PC-3 (cell line): Measurements from ENCODE around the gene HCCS. TPM values are rescaled to one million over a fixed set of nuclear protein-coding genes. Genes with fewer than 3 reads are reported as not detected.

Experiments used
- ATAC-seq: fragments of 200-7000 bp; cut with Tn5 transposase; 2 replicates; pipeline ENCODE4 v1.9.1; 2020; ENCODE audit warnings: mild to moderate bottlenecking, moderate library complexity
- BruUV-seq: library from RNA; stranded (reverse); fragments of 400-500 nt; replicated peaks from 2 replicates; lab custom pipeline; 2021; lab: Mats Ljungman, UMichigan
- CTCF ChIA-PET: fragments of 300-600 bp; sonication (Branson Sonifier 250); formaldehyde crosslinking; loops from one replicate; lab custom pipeline; 2022; ENCODE audit warnings: antibody characterized with exemption; lab: Charles Lee
- POLR2A ChIA-PET: fragments of 300-600 bp; sonication (Branson Sonifier 250); formaldehyde crosslinking; loops from one replicate; lab custom pipeline; 2022; ENCODE audit warnings: antibody characterized with exemption; ENCODE audit not compliant: unreplicated experiment; lab: Charles Lee
- DNase-seq: peaks from one replicate; pipeline ENCODE4 v3.0.0-alpha.2; 2015
- H2AFZ ChIP-seq: fragments of 300-600 bp; sonication (generic); 2 replicates; pipeline ENCODE4 v1.6.0; 2016; ENCODE audit warnings: antibody characterized with exemption, low read length
- H3F3A ChIP-seq: fragments of 300-600 bp; sonication (generic); one replicate; pipeline ENCODE4 v1.6.0; 2017; ENCODE audit warnings: antibody characterized with exemption, low read length, control low read depth, mild to moderate bottlenecking; ENCODE audit not compliant: unreplicated experiment
- H3K27ac ChIP-seq: fragments of 300-600 bp; sonication (generic); 2 replicates; pipeline ENCODE4 v1.5.1; 2016; ENCODE audit warnings: mild to moderate bottlenecking, low read length
- H3K27me3 ChIP-seq: fragments of 300-600 bp; sonication (generic); 2 replicates; pipeline ENCODE4 v1.6.1; 2016; ENCODE audit warnings: low read length, mixed read lengths
- H3K36me3 ChIP-seq: fragments of 300-600 bp; sonication (generic); 2 replicates; pipeline ENCODE4 v1.6.1; 2016; ENCODE audit warnings: low read depth, mixed run types, low read length, mixed read lengths
- H3K4me1 ChIP-seq: fragments of 300-600 bp; sonication (generic); 2 replicates; pipeline ENCODE4 v1.5.1; 2016; ENCODE audit warnings: low read length; ENCODE audit not compliant: insufficient read depth
- H3K4me2 ChIP-seq: fragments of 300-600 bp; sonication (generic); 2 replicates; pipeline ENCODE4 v1.6.0; 2016; ENCODE audit warnings: low read length
- H3K4me3 ChIP-seq: fragments of 300-600 bp; sonication (generic); 2 replicates; pipeline ENCODE4 v1.5.1; 2016; ENCODE audit warnings: mild to moderate bottlenecking, low read length, mixed read lengths
- H3K79me2 ChIP-seq: fragments of 300-600 bp; sonication (generic); 2 replicates; pipeline ENCODE4 v1.6.1; 2017; ENCODE audit warnings: low read length, mixed read lengths
- H3K9ac ChIP-seq: fragments of 300-600 bp; sonication (generic); 2 replicates; pipeline ENCODE4 v1.6.0; 2016; ENCODE audit warnings: mild to moderate bottlenecking, low read length
- H3K9me2 ChIP-seq: fragments of 300-600 bp; sonication (generic); replicated peaks from 2 replicates; pipeline ENCODE4 v1.6.1; 2016; ENCODE audit warnings: mixed run types, low read length, mixed read lengths
- H3K9me3 ChIP-seq: fragments of 300-600 bp; sonication (generic); 2 replicates; pipeline ENCODE4 v1.6.1; 2016; ENCODE audit warnings: low read length, mixed read lengths
- H4K20me1 ChIP-seq: fragments of 300-600 bp; sonication (generic); 2 replicates; pipeline ENCODE4 v1.6.1; 2016; ENCODE audit warnings: low read length, mixed read lengths
- EZH2 ChIP-seq: fragments of 300-600 bp; sonication (generic); IDR thresholded peaks from one replicate; pipeline ENCODE4 v1.6.1; 2017; ENCODE audit warnings: antibody characterized with exemption, mild to moderate bottlenecking, low read length; ENCODE audit not compliant: unreplicated experiment
- EZH2phosphoT487 ChIP-seq: fragments of 300-600 bp; sonication (generic); IDR thresholded peaks from 2 replicates; pipeline ENCODE4 v1.6.1; 2018; ENCODE audit warnings: mild to moderate bottlenecking, antibody characterized with exemption, low read length, borderline replicate concordance
- intact Hi-C: fragments of 100-400 bp; cut with micrococcal nuclease; formaldehyde crosslinking; loops from 2 replicates; pipeline ENCODE4 v1.9.0; 2023
- total RNA-seq: library from RNA; depleted of rRNA; stranded (reverse); fragments of >200 nt; gene quantifications from 2 replicates; pipeline ENCODE4 v1.2.3, GENCODE V29; 2014
- TF ChIP-seq, protein P1 (sequence below): fragments of 300-600 bp; sonication (generic); conservative IDR thresholded peaks from 2 replicates; pipeline ENCODE4 v1.5.1; 2017; ENCODE audit warnings: antibody characterized with exemption, low read depth, mild to moderate bottlenecking, low read length

HCCS gene
- total RNA-seq, 1 experiment from 2014 or later = 54.4 TPM

DNA sequence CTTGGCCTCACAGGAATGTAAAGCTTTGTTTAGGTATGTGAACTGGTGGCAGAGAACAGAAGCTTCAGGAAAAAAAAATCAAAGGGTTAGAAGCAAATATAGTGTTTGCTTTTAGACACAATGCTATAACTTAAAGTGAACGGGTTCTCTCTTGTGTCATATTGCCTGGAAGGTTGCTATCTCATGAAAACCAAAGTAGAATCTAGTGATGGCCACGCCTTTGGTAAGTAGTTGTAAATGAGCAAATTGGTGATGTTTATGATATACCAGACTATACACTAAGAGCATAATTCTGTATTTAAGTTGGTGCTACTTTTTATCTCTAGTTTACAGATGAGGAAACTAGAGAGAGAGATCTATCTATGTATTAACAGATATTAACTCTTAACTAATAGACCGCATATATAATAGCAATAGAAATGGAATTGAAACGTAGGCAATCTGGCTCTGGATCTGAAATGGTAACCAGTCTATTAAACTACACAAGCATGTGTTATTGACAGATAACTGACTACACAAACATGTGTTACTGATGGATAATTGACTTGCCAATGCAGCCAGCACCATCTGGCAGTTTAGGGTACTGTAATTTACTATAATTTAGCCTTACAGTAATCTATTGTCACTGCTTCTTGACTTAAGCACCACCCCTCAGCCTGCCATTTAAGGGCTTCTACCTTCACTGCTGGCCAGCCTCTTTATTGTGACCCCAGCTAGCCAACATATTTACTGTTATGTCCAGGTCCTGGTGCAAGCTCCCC, 40.8 kb downstream of the HCCS start:
- TF ChIP-seq EZH2 (no peak), EZH2phosphoT487 (no peak)
- TF ChIP-seq, protein P1, sequence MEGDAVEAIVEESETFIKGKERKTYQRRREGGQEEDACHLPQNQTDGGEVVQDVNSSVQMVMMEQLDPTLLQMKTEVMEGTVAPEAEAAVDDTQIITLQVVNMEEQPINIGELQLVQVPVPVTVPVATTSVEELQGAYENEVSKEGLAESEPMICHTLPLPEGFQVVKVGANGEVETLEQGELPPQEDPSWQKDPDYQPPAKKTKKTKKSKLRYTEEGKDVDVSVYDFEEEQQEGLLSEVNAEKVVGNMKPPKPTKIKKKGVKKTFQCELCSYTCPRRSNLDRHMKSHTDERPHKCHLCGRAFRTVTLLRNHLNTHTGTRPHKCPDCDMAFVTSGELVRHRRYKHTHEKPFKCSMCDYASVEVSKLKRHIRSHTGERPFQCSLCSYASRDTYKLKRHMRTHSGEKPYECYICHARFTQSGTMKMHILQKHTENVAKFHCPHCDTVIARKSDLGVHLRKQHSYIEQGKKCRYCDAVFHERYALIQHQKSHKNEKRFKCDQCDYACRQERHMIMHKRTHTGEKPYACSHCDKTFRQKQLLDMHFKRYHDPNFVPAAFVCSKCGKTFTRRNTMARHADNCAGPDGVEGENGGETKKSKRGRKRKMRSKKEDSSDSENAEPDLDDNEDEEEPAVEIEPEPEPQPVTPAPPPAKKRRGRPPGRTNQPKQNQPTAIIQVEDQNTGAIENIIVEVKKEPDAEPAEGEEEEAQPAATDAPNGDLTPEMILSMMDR = no peak
- BruUV-seq = no TSS peak
- no peak overlapping the region for H3K4me3 ChIP-seq
- H3K9me2 ChIP-seq = no peaks in the 10 kb centered on the region
- H3F3A ChIP-seq = no peaks in the 10 kb centered on the region
- ATAC-seq (no peak), DNase-seq (no peak)
- CTCF ChIA-PET = no interaction called here
- no peaks in the 10 kb centered on the region for H3K79me2 ChIP-seq
- H3K4me2 ChIP-seq = no peak overlapping the region
- no peaks in the 10 kb centered on the region for H3K36me3 ChIP-seq
- no peaks in the 10 kb centered on the region for H3K9me3 ChIP-seq
- H3K4me1 ChIP-seq = no peaks in the 10 kb centered on the region
- POLR2A ChIA-PET = no interaction called here
- no peak overlapping the region for H2AFZ ChIP-seq
- no peaks in the 10 kb centered on the region for H3K27me3 ChIP-seq
- intact Hi-C loops = no loop called here
- no peaks in the 10 kb centered on the region for H4K20me1 ChIP-seq
- no peak overlapping the region for H3K9ac ChIP-seq
- H3K27ac ChIP-seq = no peak overlapping the region

DNA sequence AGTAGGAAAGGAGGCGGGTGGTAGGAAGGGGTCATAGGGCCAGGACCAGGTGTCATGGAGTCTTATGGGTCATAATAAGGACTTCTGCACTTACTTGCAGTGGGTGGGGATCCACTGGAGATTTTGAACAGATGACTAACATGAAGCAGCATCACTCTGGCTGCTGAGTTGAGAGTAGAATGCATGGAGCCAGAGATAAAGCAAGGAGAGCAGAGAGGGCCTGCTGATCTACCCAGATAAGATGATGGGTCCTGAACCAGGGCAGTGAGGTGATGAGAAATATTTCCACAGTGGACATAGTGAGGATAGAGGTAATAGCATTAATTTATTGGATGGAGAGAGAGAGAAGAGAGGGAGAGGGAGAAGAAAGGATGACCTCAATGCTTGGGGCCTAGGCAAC, 48.0 kb downstream of the HCCS start:
- Histone ChIP-seq H3K79me2 (no peaks in the 10 kb centered on the region), H3K9ac (no peak overlapping the region), H3K27me3 (no peaks in the 10 kb centered on the region), H3K27ac (no peak overlapping the region), H3K9me2 (no peaks in the 10 kb centered on the region), H3K4me2 (no peak overlapping the region), H4K20me1 (no peaks in the 10 kb centered on the region), H3K36me3 (no peaks in the 10 kb centered on the region), H2AFZ (no peak overlapping the region), H3K9me3 (no peaks in the 10 kb centered on the region), H3K4me1 (no peaks in the 10 kb centered on the region), H3F3A (no peaks in the 10 kb centered on the region), H3K4me3 (no peak overlapping the region)
- no TSS peak for BruUV-seq
- ChIA-PET CTCF (no interaction called here), POLR2A (no interaction called here)
- no peak for ATAC-seq
- TF ChIP-seq EZH2phosphoT487 (no peak), EZH2 (no peak)
- TF ChIP-seq, protein P1 = no peak
- intact Hi-C loops = no loop called here
- DNase-seq = no peak

DNA sequence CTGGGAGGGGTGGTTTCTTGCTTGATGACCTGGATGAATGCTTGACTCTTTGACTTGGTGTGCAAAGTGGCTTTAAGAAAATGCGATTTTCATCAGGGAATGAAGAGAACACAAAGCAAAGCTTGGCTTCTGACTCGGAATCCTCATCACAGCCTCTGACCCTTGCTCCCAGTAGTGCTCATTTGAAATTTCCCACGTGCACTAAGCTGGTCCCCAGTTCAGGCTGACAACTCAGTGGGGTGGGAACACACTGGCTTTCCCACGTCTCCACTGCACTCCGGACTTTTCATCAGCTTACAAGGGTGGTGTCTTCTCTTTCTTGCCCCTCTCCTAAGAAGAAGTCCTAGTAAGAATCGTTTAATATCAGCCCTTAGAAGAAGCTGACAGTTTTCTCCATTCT, 53.3 kb downstream of the HCCS start:
- POLR2A ChIA-PET = no interaction called here
- H3K9me3 ChIP-seq = no peaks in the 10 kb centered on the region

More for the DNA sequence above, 53.3 kb downstream of the HCCS start:
- Histone ChIP-seq H3K9me2 (no peaks in the 10 kb centered on the region), H3K4me2 (no peak overlapping the region), H3K4me3 (no peak overlapping the region), H3F3A (no peaks in the 10 kb centered on the region), H3K27me3 (no peaks in the 10 kb centered on the region), H3K27ac (no peak overlapping the region), H4K20me1 (no peaks in the 10 kb centered on the region), H3K36me3 (no peaks in the 10 kb centered on the region), H3K9ac (no peak overlapping the region), H2AFZ (no peak overlapping the region), H3K79me2 (no peaks in the 10 kb centered on the region), H3K4me1 (no peaks in the 10 kb centered on the region)
- intact Hi-C loops = no loop called here
- no TSS peak for BruUV-seq
- no peak for ATAC-seq
- DNase-seq = no peak
- TF ChIP-seq, protein P1 = no peak
- TF ChIP-seq EZH2phosphoT487 (no peak), EZH2 (no peak)
- CTCF ChIA-PET = no interaction called here
